Measurements from ENCODE around the gene LTBR. TPM values are rescaled to one million over a fixed set of nuclear protein-coding genes. Genes with fewer than 3 reads are reported as not detected.

The LTBR gene
- total RNA-seq, 1 experiment from 2014 or later = 3.1 TPM

DNA sequence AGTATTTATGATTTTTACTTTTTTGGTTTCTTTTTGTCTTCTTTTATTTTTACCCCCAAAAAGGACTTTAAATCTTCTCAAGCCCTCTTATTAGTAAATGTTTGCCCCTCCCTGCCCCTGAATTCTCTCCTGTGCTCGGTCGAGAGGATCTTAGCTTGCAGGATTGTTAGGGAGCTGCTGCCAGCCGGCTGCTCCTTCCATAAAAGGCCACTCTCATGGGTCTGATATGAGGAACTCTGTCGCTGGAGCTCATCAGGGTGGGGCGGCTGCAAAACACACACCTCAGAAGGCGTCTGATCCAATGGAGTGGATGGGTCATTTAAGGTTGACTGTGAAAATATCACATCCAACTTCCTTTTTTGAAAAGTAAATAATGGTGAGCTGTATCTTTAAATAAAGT lies 8.5 kb downstream of the LTBR start:
- H3K27me3 ChIP-seq (ENCODE audit: control insufficient read depth, insufficient read depth, low read length) = no peaks in the 10 kb centered on the region
- H3K27ac ChIP-seq (ENCODE audit: low read length) = no peak overlapping the region
- H3K4me1 ChIP-seq (ENCODE audit: control insufficient read depth, insufficient read depth, low read length) = no peaks in the 10 kb centered on the region
- POLR2A ChIA-PET = no interaction called here
- TF ChIP-seq POLR2AphosphoS5 (IDR thresholded peaks at IDR 0.05; ENCODE audit: low read depth, low read length) (no peak), TCF7L2 (IDR thresholded peaks at IDR 0.05; ENCODE audit: low read depth, low read length) (no peak), SIN3A (IDR thresholded peaks at IDR 0.05; ENCODE audit: borderline replicate concordance, insufficient read depth, low read depth, low read length) (no peak)
- TF ChIP-seq, protein P1, sequence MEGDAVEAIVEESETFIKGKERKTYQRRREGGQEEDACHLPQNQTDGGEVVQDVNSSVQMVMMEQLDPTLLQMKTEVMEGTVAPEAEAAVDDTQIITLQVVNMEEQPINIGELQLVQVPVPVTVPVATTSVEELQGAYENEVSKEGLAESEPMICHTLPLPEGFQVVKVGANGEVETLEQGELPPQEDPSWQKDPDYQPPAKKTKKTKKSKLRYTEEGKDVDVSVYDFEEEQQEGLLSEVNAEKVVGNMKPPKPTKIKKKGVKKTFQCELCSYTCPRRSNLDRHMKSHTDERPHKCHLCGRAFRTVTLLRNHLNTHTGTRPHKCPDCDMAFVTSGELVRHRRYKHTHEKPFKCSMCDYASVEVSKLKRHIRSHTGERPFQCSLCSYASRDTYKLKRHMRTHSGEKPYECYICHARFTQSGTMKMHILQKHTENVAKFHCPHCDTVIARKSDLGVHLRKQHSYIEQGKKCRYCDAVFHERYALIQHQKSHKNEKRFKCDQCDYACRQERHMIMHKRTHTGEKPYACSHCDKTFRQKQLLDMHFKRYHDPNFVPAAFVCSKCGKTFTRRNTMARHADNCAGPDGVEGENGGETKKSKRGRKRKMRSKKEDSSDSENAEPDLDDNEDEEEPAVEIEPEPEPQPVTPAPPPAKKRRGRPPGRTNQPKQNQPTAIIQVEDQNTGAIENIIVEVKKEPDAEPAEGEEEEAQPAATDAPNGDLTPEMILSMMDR (IDR thresholded peaks at IDR 0.05) = no peak
- TF ChIP-seq, protein P2, sequence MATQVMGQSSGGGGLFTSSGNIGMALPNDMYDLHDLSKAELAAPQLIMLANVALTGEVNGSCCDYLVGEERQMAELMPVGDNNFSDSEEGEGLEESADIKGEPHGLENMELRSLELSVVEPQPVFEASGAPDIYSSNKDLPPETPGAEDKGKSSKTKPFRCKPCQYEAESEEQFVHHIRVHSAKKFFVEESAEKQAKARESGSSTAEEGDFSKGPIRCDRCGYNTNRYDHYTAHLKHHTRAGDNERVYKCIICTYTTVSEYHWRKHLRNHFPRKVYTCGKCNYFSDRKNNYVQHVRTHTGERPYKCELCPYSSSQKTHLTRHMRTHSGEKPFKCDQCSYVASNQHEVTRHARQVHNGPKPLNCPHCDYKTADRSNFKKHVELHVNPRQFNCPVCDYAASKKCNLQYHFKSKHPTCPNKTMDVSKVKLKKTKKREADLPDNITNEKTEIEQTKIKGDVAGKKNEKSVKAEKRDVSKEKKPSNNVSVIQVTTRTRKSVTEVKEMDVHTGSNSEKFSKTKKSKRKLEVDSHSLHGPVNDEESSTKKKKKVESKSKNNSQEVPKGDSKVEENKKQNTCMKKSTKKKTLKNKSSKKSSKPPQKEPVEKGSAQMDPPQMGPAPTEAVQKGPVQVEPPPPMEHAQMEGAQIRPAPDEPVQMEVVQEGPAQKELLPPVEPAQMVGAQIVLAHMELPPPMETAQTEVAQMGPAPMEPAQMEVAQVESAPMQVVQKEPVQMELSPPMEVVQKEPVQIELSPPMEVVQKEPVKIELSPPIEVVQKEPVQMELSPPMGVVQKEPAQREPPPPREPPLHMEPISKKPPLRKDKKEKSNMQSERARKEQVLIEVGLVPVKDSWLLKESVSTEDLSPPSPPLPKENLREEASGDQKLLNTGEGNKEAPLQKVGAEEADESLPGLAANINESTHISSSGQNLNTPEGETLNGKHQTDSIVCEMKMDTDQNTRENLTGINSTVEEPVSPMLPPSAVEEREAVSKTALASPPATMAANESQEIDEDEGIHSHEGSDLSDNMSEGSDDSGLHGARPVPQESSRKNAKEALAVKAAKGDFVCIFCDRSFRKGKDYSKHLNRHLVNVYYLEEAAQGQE (IDR thresholded peaks at IDR 0.05; ENCODE audit: insufficient read depth in 1 of 2, low read depth in 2 of 2, low read length in 1 of 2) = no peak
- ATAC-seq (no peak), DNase-seq (ENCODE audit: low read depth, low spot score) (no peak)
- CTCF ChIA-PET = interaction anchor here (0.6 kb wide), 1 partner anchor 12 kb away, joined by 14 read pairs; no protein-coding TSS in a partner anchor
- H3K36me3 ChIP-seq (ENCODE audit: control insufficient read depth, insufficient read depth, low read length) = no peaks in the 10 kb centered on the region
- in situ Hi-C loops (cut with HindIII; ENCODE audit: low pct_unique_long_range_greater_than_20kb, low sequenced_read_pairs) = no loop called here
- BruUV-seq (replicated peaks) = no TSS peak
- no peak overlapping the region for H3K4me3 ChIP-seq (ENCODE audit: low read depth in 2 of 2, low read length in 2 of 2)
- intact Hi-C loops (cut with micrococcal nuclease; ENCODE audit: unreplicated experiment) = no loop called here
- no peaks in the 10 kb centered on the region for H3K9me3 ChIP-seq (ENCODE audit: control insufficient read depth, insufficient read depth, low read depth, low read length)

DNA sequence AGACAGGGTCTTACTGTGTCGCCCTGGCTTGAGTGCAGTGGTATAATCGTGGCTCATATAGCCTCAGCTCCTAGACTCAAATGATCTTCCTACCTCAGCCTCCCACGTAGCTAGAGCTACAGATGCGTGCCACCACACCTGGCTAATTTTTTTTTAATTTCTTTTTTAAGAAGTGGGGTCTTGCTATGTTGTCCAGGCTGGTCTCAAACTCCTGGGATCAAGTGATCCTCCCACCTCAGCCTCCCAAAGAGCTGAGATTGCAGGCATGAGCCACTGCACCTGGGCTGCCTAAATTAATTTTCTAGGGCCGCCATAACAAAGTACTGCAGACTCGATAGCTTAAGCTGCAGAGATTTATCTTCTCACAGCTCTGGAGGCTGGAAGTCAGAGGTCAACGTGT lies 9.1 kb downstream of the LTBR start:
- H3K9me3 ChIP-seq (ENCODE audit: control insufficient read depth, insufficient read depth, low read depth, low read length) = no peaks in the 10 kb centered on the region
- no peaks in the 10 kb centered on the region for H3K4me1 ChIP-seq (ENCODE audit: control insufficient read depth, insufficient read depth, low read length)
- no peak overlapping the region for H3K4me3 ChIP-seq (ENCODE audit: low read depth in 2 of 2, low read length in 2 of 2)
- ATAC-seq = no peak
- intact Hi-C loops (cut with micrococcal nuclease; ENCODE audit: unreplicated experiment) (no loop called here), in situ Hi-C loops (cut with HindIII; ENCODE audit: low pct_unique_long_range_greater_than_20kb, low sequenced_read_pairs) (no loop called here)
- no TSS peak for BruUV-seq (replicated peaks)
- CTCF ChIA-PET = interaction anchor here (0.6 kb wide), 1 partner anchor 11 kb away, joined by 14 read pairs; no protein-coding TSS in a partner anchor
- no peaks in the 10 kb centered on the region for H3K36me3 ChIP-seq (ENCODE audit: control insufficient read depth, insufficient read depth, low read length)
- DNase-seq (ENCODE audit: low read depth, low spot score) = no peak
- H3K27ac ChIP-seq (ENCODE audit: low read length) = no peak overlapping the region
- TF ChIP-seq, protein P2 (IDR thresholded peaks at IDR 0.05; ENCODE audit: insufficient read depth in 1 of 2, low read depth in 2 of 2, low read length in 1 of 2) = no peak
- no peak for TF ChIP-seq TCF7L2 (IDR thresholded peaks at IDR 0.05; ENCODE audit: low read depth, low read length)
- TF ChIP-seq, protein P1 (IDR thresholded peaks at IDR 0.05) = no peak
- no peak for TF ChIP-seq SIN3A (IDR thresholded peaks at IDR 0.05; ENCODE audit: borderline replicate concordance, insufficient read depth, low read depth, low read length)
- TF ChIP-seq POLR2AphosphoS5 (IDR thresholded peaks at IDR 0.05; ENCODE audit: low read depth, low read length) = no peak
- POLR2A ChIA-PET = interaction anchor here (0.6 kb wide), 1 partner anchor 78 kb away, joined by 4 read pairs; the partner anchor contains the start of gene VAMP1
- no peaks in the 10 kb centered on the region for H3K27me3 ChIP-seq (ENCODE audit: control insufficient read depth, insufficient read depth, low read length)
